ENCODE results near the gene AUTS2.

DNA sequence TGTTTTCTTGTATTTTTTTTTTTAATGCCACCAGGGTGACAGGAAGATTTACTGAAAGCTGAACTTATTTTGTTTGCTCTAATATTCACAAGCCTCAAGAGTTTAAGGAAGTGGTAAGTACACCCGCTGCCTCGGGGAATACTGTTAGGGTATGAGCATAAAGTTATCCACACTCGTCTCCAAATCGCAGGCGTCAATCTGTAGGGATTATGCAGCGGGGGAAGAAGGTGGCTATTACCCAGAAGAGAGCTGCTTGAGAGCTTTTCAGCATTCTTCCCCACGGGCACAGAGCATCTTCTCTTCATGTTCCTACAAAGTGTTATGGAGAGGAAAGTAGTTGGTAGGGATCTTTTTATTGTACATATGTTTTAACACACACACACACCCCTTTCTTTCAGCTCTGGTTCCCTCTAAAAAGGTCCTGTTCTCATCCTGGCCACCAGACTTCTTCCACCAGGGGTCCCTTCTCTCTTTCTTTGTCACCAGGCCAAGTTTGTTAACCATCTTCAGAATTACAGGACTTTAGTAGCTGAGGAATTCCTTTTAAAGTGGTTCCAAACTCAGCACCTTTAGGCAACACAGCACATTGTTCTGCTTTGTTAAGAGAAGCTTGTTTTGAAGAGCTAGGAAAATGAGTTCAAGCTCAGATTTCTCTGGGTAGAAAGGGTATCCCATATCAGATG is 1122.1 kb downstream of the AUTS2 start:
- no peak for TF ChIP-seq EZH2 (IDR thresholded peaks at IDR 0.05; ENCODE audit: borderline replicate concordance, control insufficient read depth, low read depth, low read length)
- TF ChIP-seq POLR2A (IDR thresholded peaks at IDR 0.05; ENCODE audit: low read depth, low read length) = no peak
- peak; percentile 56 for TF ChIP-seq RAD21 (IDR thresholded peaks at IDR 0.05; ENCODE audit: insufficient read depth, low read depth, low read length)
- TF ChIP-seq, protein P1, sequence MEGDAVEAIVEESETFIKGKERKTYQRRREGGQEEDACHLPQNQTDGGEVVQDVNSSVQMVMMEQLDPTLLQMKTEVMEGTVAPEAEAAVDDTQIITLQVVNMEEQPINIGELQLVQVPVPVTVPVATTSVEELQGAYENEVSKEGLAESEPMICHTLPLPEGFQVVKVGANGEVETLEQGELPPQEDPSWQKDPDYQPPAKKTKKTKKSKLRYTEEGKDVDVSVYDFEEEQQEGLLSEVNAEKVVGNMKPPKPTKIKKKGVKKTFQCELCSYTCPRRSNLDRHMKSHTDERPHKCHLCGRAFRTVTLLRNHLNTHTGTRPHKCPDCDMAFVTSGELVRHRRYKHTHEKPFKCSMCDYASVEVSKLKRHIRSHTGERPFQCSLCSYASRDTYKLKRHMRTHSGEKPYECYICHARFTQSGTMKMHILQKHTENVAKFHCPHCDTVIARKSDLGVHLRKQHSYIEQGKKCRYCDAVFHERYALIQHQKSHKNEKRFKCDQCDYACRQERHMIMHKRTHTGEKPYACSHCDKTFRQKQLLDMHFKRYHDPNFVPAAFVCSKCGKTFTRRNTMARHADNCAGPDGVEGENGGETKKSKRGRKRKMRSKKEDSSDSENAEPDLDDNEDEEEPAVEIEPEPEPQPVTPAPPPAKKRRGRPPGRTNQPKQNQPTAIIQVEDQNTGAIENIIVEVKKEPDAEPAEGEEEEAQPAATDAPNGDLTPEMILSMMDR (IDR thresholded peaks at IDR 0.05 in 2 of 3, conservative IDR thresholded peaks at IDR 0.05 in 1 of 3; ENCODE audit: control insufficient read depth in 2 of 3, extremely low read depth in 1 of 3, insufficient read depth in 1 of 3, low read depth in 3 of 3, low read length in 3 of 3) = peak; percentile 12 to 23 (median 16); a peak in 2 of 6 replicates
- TF ChIP-seq POLR2AphosphoS5 (IDR thresholded peaks at IDR 0.05; ENCODE audit: low read length) = no peak
- TF ChIP-seq STAT3 (IDR thresholded peaks at IDR 0.05; ENCODE audit: low read depth, low read length) = no peak
- no peak for TF ChIP-seq JUNB (IDR thresholded peaks at IDR 0.05)
- TF ChIP-seq, protein P2, sequence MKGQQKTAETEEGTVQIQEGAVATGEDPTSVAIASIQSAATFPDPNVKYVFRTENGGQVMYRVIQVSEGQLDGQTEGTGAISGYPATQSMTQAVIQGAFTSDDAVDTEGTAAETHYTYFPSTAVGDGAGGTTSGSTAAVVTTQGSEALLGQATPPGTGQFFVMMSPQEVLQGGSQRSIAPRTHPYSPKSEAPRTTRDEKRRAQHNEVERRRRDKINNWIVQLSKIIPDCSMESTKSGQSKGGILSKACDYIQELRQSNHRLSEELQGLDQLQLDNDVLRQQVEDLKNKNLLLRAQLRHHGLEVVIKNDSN (IDR thresholded peaks at IDR 0.05; ENCODE audit: borderline replicate concordance, extremely low read length, insufficient read depth, low read depth, low read length) = no peak
- no peak for TF ChIP-seq BHLHE40 (IDR thresholded peaks at IDR 0.05; ENCODE audit: borderline replicate concordance in 1 of 2, low read depth in 2 of 2, low read length in 1 of 2)
- no peak for TF ChIP-seq EP300 (IDR thresholded peaks at IDR 0.05; ENCODE audit: borderline replicate concordance in 1 of 2, control insufficient read depth in 1 of 2, low read depth in 2 of 2, low read length in 2 of 2)
- TF ChIP-seq FOXK2 (IDR thresholded peaks at IDR 0.05) = no peak
- no peak for TF ChIP-seq DPF2 (IDR thresholded peaks at IDR 0.05)

All from GM12878 (cell line).